DND-41 (cell line): ENCODE measurements around the gene PLEKHG3.
A peak's percentile ranks its signal among the peaks of the same experiment; 100 is the strongest.

ENCODE experiments used
- EZH2 ChIP-seq: IDR thresholded peaks from 3 replicates; pipeline ENCODE4 v1.6.1; 2012; ENCODE audit warnings: borderline replicate concordance, low read depth, mild to moderate bottlenecking, moderate library complexity, low read length, inconsistent platforms; ENCODE audit not compliant: severe bottlenecking
- TF ChIP-seq, protein P1 (sequence below): IDR thresholded peaks from 2 replicates; pipeline ENCODE4 v1.5.1; 2012; ENCODE audit warnings: borderline replicate concordance, low read length, moderate library complexity, mild to moderate bottlenecking; ENCODE audit not compliant: poor library complexity, severe bottlenecking; ENCODE audit errors: extremely low read depth

DNA sequence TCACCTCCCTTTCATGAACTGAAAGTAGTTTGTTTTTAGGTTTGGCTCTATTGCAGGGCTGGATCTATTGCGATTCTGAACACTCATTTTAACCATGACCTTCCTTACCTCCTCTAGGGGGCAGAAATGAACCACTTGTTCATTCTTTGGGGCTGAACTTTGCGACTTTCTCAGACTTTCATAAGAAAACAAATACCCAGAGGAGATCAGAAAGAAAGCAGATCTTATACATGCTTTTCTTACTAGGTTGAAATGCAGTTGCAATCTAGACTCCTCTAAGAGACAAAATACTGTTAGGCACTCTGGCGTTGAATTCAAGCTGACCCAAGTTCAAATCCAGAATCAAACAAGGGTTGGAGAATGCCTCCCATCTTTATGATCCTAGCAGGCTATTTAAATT lies 32.6 kb upstream of the PLEKHG3 start:
- TF ChIP-seq, protein P1, sequence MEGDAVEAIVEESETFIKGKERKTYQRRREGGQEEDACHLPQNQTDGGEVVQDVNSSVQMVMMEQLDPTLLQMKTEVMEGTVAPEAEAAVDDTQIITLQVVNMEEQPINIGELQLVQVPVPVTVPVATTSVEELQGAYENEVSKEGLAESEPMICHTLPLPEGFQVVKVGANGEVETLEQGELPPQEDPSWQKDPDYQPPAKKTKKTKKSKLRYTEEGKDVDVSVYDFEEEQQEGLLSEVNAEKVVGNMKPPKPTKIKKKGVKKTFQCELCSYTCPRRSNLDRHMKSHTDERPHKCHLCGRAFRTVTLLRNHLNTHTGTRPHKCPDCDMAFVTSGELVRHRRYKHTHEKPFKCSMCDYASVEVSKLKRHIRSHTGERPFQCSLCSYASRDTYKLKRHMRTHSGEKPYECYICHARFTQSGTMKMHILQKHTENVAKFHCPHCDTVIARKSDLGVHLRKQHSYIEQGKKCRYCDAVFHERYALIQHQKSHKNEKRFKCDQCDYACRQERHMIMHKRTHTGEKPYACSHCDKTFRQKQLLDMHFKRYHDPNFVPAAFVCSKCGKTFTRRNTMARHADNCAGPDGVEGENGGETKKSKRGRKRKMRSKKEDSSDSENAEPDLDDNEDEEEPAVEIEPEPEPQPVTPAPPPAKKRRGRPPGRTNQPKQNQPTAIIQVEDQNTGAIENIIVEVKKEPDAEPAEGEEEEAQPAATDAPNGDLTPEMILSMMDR: peak; percentile 72
- TF ChIP-seq EZH2: no peak
